Measurements from ENCODE around the gene FRMD8. TPM values are rescaled to one million over a fixed set of nuclear protein-coding genes. Genes with fewer than 3 reads are reported as not detected.

FRMD8 gene
- total RNA-seq, 2 experiments from 2014 or later = 38.2 to 40.0 TPM

- Mint-ChIP-seq H3K4me1 (ENCODE audit: low read depth) (peaks cover 11% of the 10 kb centered on the region), H3K27me3 (ENCODE audit: low read depth) (no peaks in the 10 kb centered on the region), H3K27ac (no peak overlapping the region), H3K36me3 (ENCODE audit: low read depth) (no peaks in the 10 kb centered on the region), H3K4me3 (peak overlapping the region; percentile 21), H3K9me3 (no peaks in the 10 kb centered on the region)
- intact Hi-C loops (cut with micrococcal nuclease) = no loop called here
- no peak for DNase-seq
- CTCF ChIA-PET = interaction anchor here (0.5 to 1.6 kb wide), 3 partner anchors 26 to 157 kb away, joined by 3 to 8 read pairs (median 7); no protein-coding TSS in a partner anchor
These were observed 30.0 kb upstream of the FRMD8 start for GRCh38 chr11:65356394-65356972.

- Mint-ChIP-seq H3K9me3 (no peaks in the 10 kb centered on the region), H3K4me3 (no peak overlapping the region), H3K27me3 (ENCODE audit: low read depth) (no peaks in the 10 kb centered on the region), H3K36me3 (ENCODE audit: low read depth) (no peaks in the 10 kb centered on the region), H3K27ac (no peak overlapping the region), H3K4me1 (ENCODE audit: low read depth) (peaks cover 15% of the 10 kb centered on the region)
- intact Hi-C loops (cut with micrococcal nuclease) = no loop called here
- no peak for DNase-seq
- CTCF ChIA-PET = interaction anchor here (0.7 to 1.4 kb wide), 3 partner anchors 16 to 231 kb away, joined by 3 to 8 read pairs (median 4); no protein-coding TSS in a partner anchor
These were observed 28.5 kb upstream of the FRMD8 start for GRCh38 chr11:65357856-65358356.

- intact Hi-C loops (cut with micrococcal nuclease) = no loop called here
These were observed 24.0 kb upstream of the FRMD8 start for GRCh38 chr11:65362320-65362931.

GRCh38 chr11:65362966-65363365, 23.5 kb upstream of the FRMD8 start:
- Mint-ChIP-seq H3K4me1 (ENCODE audit: low read depth) (peaks cover 4% of the 10 kb centered on the region), H3K4me3 (no peak overlapping the region), H3K27me3 (ENCODE audit: low read depth) (no peaks in the 10 kb centered on the region), H3K27ac (no peak overlapping the region), H3K36me3 (ENCODE audit: low read depth) (no peaks in the 10 kb centered on the region), H3K9me3 (no peaks in the 10 kb centered on the region)
- intact Hi-C loops (cut with micrococcal nuclease) = no loop called here
- no peak for DNase-seq
- CTCF ChIA-PET = interaction anchor here (0.5 kb wide), 1 partner anchor 57 kb away, joined by 6 read pairs; no protein-coding TSS in a partner anchor

More at GRCh38 chr11:65362320-65362931, 24.0 kb upstream of the FRMD8 start:
- no peak overlapping the region for H3K4me3 Mint-ChIP-seq
- no peaks in the 10 kb centered on the region for H3K9me3 Mint-ChIP-seq
- CTCF ChIA-PET = no interaction called here
- no peaks in the 10 kb centered on the region for H3K27me3 Mint-ChIP-seq (ENCODE audit: low read depth)
- peak overlapping the region; percentile 72 for H3K27ac Mint-ChIP-seq
- H3K36me3 Mint-ChIP-seq (ENCODE audit: low read depth) = no peaks in the 10 kb centered on the region
- peaks cover 4% of the 10 kb centered on the region for H3K4me1 Mint-ChIP-seq (ENCODE audit: low read depth)
- no peak for DNase-seq

- H3K27me3 Mint-ChIP-seq (ENCODE audit: low read depth) = no peaks in the 10 kb centered on the region
- H3K4me3 Mint-ChIP-seq = no peak overlapping the region
- no peaks in the 10 kb centered on the region for H3K9me3 Mint-ChIP-seq
- intact Hi-C loops (cut with micrococcal nuclease) = no loop called here
- H3K36me3 Mint-ChIP-seq (ENCODE audit: low read depth) = no peaks in the 10 kb centered on the region
- H3K4me1 Mint-ChIP-seq (ENCODE audit: low read depth) = peaks cover 4% of the 10 kb centered on the region
- CTCF ChIA-PET = no interaction called here
- H3K27ac Mint-ChIP-seq = no peak overlapping the region
- no peak for DNase-seq
These were observed 22.7 kb upstream of the FRMD8 start for GRCh38 chr11:65363770-65364169.

GRCh38 chr11:65366340-65366773, 20.1 kb upstream of the FRMD8 start:
- no peak overlapping the region for H3K27ac Mint-ChIP-seq
- DNase-seq = peak; percentile 46

GRCh38 chr11:65370659-65371049, 15.8 kb upstream of the FRMD8 start:
- CTCF ChIA-PET = interaction anchor here (0.6 to 2.0 kb wide), 3 partner anchors 11 to 137 kb away, joined by 3 to 5 read pairs (median 4); no protein-coding TSS in a partner anchor
- no peaks in the 10 kb centered on the region for H3K27me3 Mint-ChIP-seq (ENCODE audit: low read depth)
- H3K36me3 Mint-ChIP-seq (ENCODE audit: low read depth) = no peaks in the 10 kb centered on the region
- H3K4me3 Mint-ChIP-seq = no peak overlapping the region
- DNase-seq = no peak
- no peaks in the 10 kb centered on the region for H3K4me1 Mint-ChIP-seq (ENCODE audit: low read depth)
- intact Hi-C loops (cut with micrococcal nuclease) = no loop called here
- H3K27ac Mint-ChIP-seq = no peak overlapping the region
- H3K9me3 Mint-ChIP-seq = no peaks in the 10 kb centered on the region

More at GRCh38 chr11:65366340-65366773, 20.1 kb upstream of the FRMD8 start:
- CTCF ChIA-PET = interaction anchor here (1.0 to 1.5 kb wide), 2 partner anchors 142 to 144 kb away, joined by 3 to 11 read pairs; no protein-coding TSS in a partner anchor
- H3K27me3 Mint-ChIP-seq (ENCODE audit: low read depth) = no peaks in the 10 kb centered on the region
- no peak overlapping the region for H3K4me3 Mint-ChIP-seq
- peaks cover 4% of the 10 kb centered on the region for H3K4me1 Mint-ChIP-seq (ENCODE audit: low read depth)
- no peaks in the 10 kb centered on the region for H3K9me3 Mint-ChIP-seq
- no peaks in the 10 kb centered on the region for H3K36me3 Mint-ChIP-seq (ENCODE audit: low read depth)
- intact Hi-C loops (cut with micrococcal nuclease) = loop anchor here (1.0 to 5.0 kb wide), 5 partner anchors 50 to 223 kb away; partner anchors contain the start of genes FAM89B and ZNRD2

GRCh38 chr11:65373839-65374580, 12.4 kb upstream of the FRMD8 start:
- H3K27me3 Mint-ChIP-seq (ENCODE audit: low read depth) = no peaks in the 10 kb centered on the region
- H3K27ac Mint-ChIP-seq = no peak overlapping the region
- H3K36me3 Mint-ChIP-seq (ENCODE audit: low read depth) = no peaks in the 10 kb centered on the region
- no peak for DNase-seq
- no peaks in the 10 kb centered on the region for H3K9me3 Mint-ChIP-seq
- CTCF ChIA-PET = interaction anchor here (0.6 to 1.4 kb wide), 3 partner anchors 16 to 271 kb away, joined by 3 to 4 read pairs (median 4); no protein-coding TSS in a partner anchor
- intact Hi-C loops (cut with micrococcal nuclease) = no loop called here
- no peak overlapping the region for H3K4me3 Mint-ChIP-seq
- H3K4me1 Mint-ChIP-seq (ENCODE audit: low read depth) = no peaks in the 10 kb centered on the region

GRCh38 chr11:65375012-65375411, 11.4 kb upstream of the FRMD8 start:
- DNase-seq = no peak
- peaks cover under 1% of the 10 kb centered on the region for H3K4me1 Mint-ChIP-seq (ENCODE audit: low read depth)
- intact Hi-C loops (cut with micrococcal nuclease) = no loop called here
- no peaks in the 10 kb centered on the region for H3K27me3 Mint-ChIP-seq (ENCODE audit: low read depth)
- H3K4me3 Mint-ChIP-seq = no peak overlapping the region
- H3K27ac Mint-ChIP-seq = no peak overlapping the region
- H3K36me3 Mint-ChIP-seq (ENCODE audit: low read depth) = no peaks in the 10 kb centered on the region
- CTCF ChIA-PET = interaction anchor here (0.6 to 1.3 kb wide), 2 partner anchors 166 to 272 kb away, joined by 4 read pairs; no protein-coding TSS in a partner anchor
- H3K9me3 Mint-ChIP-seq = no peaks in the 10 kb centered on the region

GRCh38 chr11:65376138-65376713, 10.2 kb upstream of the FRMD8 start:
- Mint-ChIP-seq H3K27me3 (ENCODE audit: low read depth) (no peaks in the 10 kb centered on the region), H3K4me1 (ENCODE audit: low read depth) (peaks cover 5% of the 10 kb centered on the region), H3K27ac (no peak overlapping the region), H3K4me3 (no peak overlapping the region), H3K9me3 (no peaks in the 10 kb centered on the region), H3K36me3 (ENCODE audit: low read depth) (no peaks in the 10 kb centered on the region)
- CTCF ChIA-PET = no interaction called here
- no peak for DNase-seq
- intact Hi-C loops (cut with micrococcal nuclease) = no loop called here

GRCh38 chr11:65377036-65377435, 9.4 kb upstream of the FRMD8 start:
- peaks cover 9% of the 10 kb centered on the region for H3K4me1 Mint-ChIP-seq (ENCODE audit: low read depth)
- H3K4me3 Mint-ChIP-seq = no peak overlapping the region
- CTCF ChIA-PET = interaction anchor here (1.3 kb wide), 1 partner anchor 133 kb away, joined by 4 read pairs; no protein-coding TSS in a partner anchor
- H3K9me3 Mint-ChIP-seq = no peaks in the 10 kb centered on the region
- H3K27me3 Mint-ChIP-seq (ENCODE audit: low read depth) = no peaks in the 10 kb centered on the region
- no peaks in the 10 kb centered on the region for H3K36me3 Mint-ChIP-seq (ENCODE audit: low read depth)
- no peak overlapping the region for H3K27ac Mint-ChIP-seq
- DNase-seq = no peak
- intact Hi-C loops (cut with micrococcal nuclease) = no loop called here

- Mint-ChIP-seq H3K27ac (no peak overlapping the region), H3K4me3 (no peak overlapping the region), H3K4me1 (ENCODE audit: low read depth) (peaks cover 11% of the 10 kb centered on the region), H3K9me3 (no peaks in the 10 kb centered on the region), H3K36me3 (ENCODE audit: low read depth) (no peaks in the 10 kb centered on the region), H3K27me3 (ENCODE audit: low read depth) (no peaks in the 10 kb centered on the region)
- DNase-seq = no peak
- CTCF ChIA-PET = interaction anchor here (0.6 to 1.3 kb wide), 7 partner anchors 9 to 328 kb away, joined by 3 to 6 read pairs (median 3); partner anchors contain the start of gene FRMD8
- intact Hi-C loops (cut with micrococcal nuclease) = no loop called here
These were observed 8.7 kb upstream of the FRMD8 start for GRCh38 chr11:65377777-65378176.

Measured in activated naive CD4-positive, alpha-beta T cell treated with anti-CD3 and anti-CD28 coated beads for 36 hours (primary cell).